NCI-H1092 treated with DMSO at 0.1 percent for 48 hours (cell line): ENCODE measurements around the gene PEAR1.

Experiments used
- DNase-seq: peaks from one replicate; lab custom pipeline; 2025; lab: John Stamatoyannopoulos, UW

Gene PEAR1

DNA sequence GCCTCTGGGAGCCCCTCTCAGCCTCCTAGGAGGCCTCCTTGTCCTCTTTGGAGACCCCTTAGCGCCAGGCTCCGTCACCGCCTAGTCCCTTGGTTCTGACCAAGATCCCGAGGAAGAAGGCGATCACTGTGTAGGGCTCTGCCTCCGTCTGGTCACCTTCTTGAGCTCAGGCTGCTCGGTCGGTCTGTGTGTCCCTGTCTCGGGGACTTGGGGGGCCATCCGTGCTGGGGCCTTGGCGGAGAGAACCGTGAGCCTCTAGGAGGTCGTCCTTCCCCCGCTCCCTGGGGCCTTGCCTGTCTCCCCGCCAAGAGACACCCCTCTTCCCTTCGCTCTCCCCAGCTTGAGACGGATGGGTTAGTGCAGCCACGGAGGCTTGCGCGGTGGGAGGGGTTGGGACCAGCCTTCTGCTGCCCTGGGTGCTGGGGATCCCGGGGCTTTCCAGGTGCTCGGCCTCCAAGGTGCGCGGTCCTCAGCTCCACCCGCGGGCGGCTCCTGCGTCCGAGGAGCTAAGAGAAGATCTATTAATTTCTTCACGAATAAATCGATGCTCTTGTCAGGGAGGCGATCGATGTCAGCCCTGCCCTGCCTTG, 33.9 kb upstream of the PEAR1 start:
- DNase-seq = peak; percentile 60

DNA sequence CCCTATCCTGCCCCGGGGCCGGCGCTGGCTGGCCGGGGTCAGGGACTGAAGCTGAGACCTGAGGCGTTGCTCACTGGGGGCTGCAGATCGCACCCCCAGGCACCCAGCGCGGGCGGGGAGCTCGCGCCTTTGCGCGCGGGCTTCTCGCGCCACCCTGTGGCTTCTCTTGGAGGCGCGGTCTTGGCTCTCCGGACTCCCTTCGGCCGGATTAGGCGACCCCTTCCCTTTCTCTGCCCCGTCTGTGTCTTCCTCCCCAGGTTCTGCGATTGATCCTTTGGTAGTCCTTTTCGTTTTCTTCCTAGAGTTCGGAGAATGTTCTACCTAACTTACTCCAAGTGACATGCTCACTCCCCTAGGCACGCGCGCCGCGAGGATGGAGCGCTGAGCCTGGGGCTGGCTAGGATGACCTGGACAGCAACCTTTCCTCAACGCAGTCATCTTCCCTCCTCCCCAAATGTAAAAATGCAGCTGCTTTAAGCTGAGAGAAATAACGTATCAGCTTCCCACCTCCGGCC, 33.3 kb upstream of the PEAR1 start:
- DNase-seq = peak; percentile 62

DNA sequence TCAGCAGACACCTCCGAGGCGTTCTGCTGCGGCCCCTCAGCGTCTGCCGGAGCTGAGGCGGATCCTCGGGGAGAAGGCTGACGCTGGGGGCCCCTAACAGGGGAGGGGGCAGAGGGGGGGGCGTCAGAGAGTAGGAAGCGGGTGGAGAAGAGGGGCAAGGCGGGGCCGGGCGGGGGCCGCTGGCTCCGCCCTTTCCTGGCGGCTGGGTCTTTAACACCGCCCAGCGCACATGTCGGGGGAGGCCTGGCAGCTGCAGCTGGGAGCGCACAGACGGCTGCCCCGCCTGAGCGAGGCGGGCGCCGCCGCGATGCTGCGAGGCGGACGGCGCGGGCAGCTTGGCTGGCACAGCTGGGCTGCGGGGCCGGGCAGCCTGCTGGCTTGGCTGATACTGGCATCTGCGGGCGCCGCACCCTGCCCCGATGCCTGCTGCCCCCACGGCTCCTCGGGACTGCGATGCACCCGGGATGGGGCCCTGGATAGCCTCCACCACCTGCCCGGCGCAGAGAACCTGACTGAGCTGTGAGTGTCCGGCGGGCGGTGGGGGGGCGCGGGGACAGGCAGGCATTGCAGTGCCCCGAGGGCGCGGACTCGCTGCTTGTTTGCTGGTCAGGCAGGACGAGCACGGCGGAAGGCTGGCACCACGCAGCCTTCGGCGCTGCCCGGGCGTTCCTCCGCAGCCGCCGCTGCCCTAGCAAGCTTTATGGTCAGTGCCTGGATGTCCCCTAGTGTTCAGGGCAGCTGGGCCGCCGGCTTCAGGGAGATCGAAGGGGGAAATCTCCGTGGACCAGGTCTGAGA, 32.7 kb upstream of the PEAR1 start, which contains the start of gene NTRK1:
TSS of gene NTRK1 (plus strand) at position 238 of the 796 bp plus-strand sequence. CDS start at position 308, 70 bp downstream.
- peak; percentile 60 for DNase-seq

DNA sequence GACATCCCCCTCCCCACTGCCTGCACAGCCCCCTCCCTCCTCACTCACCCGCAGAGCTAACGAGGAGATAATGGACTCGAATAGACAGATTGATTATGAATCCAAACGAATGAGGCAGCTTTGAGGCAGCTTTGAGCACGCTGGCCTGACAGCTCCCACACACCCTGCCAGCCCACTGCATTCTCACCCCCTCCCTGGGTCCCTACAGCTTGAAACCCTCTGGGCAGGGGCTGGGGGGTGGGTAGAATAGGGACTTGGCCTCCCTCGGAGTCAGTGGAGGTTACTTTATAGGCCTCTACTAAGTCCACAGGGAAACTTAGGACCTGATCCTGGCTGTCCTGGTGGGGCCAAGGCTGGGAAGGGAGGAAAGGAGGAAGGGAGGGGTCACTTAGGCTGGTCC, 30.9 kb upstream of the PEAR1 start:
- no peak for DNase-seq

DNA sequence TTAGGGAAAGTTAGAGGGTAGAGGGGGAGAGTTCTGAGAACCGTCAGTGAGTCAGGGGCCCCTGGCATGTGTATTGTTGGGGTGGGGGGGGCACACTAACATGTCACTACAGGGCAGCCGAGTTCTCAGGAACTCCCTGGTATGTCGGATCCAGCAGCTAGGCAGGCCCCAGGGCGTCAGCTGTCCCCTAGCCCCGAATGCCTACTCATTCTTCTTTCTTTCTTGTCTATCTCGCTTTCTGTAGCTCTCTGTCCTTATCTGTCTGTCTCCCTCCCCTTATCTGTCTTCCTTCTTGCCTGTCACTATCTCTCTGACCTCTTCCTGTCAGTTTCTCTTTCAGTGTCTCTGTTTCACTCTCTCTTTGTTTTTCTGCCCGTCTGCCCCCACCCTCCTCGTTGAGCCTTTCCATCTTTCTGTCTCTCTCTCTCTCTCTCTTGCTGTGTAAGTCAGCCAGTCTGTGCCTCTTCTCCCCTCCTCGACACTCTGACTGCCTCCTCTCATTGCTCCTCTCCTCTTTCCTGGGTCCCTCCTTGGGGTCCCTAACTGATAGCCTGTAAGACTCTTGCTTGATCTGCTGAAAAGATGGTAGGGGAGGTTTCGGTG, 30.4 kb upstream of the PEAR1 start:
- DNase-seq = no peak

DNA sequence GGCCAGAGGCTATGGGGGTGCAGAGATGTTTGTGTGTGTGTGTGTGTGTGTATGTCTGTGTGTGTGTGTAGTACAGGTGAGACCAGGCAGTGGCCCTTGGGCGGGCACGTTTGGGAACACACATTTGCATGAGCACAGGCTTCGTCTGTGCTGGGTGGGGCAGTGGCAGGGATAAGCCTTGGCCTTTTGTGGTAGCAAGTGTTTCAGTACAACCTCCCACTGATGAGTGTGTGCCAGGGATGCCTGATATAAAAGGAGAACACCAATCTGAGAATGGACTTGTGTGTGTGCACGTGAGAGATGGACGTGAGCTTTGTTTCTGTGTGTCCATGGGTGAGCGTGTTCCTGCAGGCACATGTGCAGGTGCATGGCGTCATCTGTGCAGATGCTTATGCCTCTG, 29.9 kb upstream of the PEAR1 start:
- DNase-seq = no peak

DNA sequence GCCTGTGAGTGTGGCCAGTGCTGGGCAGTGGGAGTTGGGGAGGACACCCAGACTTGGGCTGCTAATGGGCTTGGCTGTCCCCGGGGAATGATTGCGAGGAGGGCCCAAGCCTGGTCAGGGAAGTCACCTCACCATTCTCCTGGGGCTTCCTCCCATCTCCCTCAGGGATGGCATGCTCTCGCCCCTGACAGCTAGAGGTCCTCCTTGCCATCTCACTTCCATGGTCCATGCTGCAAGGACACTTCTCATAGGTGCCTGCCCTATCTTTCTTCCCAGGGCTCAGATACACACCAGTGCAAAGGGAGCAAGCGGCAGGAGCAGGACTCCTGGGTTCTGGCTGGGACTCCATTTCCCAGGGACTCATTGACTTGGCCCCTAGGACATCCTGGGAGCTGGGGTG, 28.7 kb upstream of the PEAR1 start:
- DNase-seq = no peak

DNA sequence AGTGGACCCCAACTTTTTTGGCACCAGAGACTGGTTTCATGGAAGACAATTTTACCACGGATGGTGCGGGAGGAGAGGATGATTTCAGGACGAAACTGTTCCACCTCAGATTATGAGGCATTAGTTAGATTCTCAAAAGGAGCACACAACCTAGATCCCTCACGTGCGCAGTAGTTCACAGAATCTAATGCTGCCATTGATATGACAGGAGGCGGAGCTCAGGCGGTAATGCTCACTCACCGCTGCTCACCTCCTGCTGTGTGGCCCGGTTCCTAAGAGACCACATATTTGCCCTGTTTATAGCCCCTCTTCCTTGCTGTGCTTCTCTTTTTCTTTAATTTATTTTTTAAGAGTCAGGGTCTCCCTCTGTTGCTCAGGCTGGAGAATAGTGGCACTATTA, 28.3 kb upstream of the PEAR1 start:
- DNase-seq = no peak

DNA sequence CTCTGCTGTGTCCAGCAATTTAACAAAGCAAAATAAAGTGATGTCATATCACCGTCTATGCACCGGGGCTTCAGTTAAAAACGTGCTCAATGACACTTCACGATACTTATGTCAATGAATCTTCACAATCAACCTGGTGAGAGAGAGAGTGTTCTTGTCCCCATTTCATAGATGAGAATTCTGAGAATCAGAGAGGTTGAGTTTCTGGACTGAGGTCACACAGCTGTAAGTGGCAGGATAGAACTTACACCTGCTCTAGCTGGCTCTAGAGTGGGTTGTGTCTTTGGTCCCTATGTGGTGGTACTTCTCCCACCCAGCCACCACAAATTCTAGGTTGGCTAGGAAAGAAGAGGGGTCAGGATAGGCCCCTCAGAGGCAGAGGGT, 27.7 kb upstream of the PEAR1 start:
- no peak for DNase-seq

DNA sequence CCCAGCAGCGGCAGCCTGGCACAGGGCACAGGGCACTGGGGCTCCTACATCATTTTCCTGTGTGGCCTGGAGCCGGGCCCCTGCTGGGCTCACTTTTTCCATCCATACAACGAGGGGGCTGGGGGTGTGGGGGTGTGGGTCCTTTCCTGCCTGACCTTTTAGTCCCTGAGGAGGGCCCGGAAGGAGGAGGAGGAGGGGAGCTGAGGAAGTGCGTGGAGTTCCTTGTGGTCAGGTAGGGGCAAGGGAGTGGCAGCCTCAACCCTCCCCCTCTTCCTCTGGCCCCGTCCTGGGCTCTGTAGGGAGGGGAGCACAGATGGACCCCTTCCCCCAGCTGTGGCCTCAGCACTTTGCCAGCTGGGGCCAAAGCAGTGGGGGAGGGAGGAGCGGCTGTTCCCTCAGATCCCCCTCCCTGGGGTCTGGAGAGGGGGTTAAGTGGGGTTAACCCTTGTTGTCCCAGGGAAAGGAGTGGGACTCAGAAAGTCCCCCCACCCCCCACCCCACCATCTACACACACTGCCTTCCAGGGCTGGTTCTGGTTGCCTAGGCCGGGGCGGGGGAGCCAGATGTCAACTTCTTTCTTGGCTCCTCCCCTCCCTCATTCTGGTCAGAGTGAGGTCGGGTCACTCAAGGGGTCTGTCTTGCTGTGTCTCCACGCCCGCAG, 27.1 kb upstream of the PEAR1 start:
- DNase-seq = no peak

DNA sequence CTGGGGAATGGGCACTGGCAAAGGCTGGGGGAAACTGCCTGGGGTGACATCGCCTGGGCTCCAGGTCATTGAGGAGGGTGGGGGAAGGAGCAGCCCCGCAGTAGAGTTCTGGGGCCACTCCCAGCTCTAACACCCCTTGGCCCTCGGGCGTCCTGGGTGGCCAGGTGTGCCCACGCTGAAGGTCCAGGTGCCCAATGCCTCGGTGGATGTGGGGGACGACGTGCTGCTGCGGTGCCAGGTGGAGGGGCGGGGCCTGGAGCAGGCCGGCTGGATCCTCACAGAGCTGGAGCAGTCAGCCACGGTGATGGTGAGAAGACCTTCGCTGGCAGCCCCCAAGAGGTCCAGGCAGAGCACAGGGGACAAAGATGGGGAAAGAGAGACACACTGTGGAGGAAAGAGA, 25.2 kb upstream of the PEAR1 start:
- DNase-seq = no peak

DNA sequence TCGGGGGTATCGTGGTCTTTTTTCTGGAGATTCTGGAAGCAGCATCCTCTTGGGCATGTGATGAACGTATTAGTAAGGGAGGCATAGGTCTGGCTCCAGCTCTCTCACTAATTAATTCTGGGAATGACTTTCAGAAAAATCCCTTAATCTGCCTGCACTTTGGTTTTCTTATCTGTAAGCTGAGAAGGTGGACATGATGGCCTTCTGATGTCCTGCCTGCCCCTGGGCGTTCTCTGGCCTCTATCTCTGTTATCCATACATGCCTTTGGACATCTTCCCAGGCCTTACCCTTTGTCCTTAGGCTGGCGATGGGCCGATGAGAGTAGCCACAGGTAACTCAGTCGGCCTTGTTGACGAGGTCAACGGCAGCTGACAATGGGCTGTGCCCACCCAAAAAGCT, 24.1 kb upstream of the PEAR1 start:
- DNase-seq = no peak

DNA sequence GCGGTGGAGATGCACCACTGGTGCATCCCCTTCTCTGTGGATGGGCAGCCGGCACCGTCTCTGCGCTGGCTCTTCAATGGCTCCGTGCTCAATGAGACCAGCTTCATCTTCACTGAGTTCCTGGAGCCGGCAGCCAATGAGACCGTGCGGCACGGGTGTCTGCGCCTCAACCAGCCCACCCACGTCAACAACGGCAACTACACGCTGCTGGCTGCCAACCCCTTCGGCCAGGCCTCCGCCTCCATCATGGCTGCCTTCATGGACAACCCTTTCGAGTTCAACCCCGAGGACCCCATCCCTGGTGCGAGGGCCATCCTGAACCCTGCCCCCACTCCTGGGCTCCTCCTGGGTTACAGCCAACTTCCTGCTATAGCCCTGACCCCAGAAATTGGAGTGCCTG, 19.9 kb upstream of the PEAR1 start:
- DNase-seq = no peak

DNA sequence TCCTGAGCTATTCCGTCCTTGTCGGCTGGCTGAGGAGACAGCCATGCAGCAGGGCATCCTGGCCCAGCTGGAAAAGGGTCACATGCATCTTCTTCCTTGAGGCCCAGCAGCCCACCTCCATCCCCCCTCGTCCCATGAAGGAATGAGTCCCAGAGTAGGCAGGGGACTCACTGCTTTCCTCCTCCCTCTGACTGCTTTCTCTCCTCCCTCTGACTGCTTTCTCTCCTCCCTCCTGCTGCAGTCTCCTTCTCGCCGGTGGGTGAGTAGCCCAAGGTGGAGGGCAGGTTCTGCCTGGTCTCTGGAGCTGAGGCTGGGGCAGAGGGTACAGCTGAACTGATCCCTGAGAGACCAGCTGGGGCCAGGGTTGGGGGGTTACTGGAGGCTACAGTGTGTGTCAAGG, 19.4 kb upstream of the PEAR1 start:
- no peak for DNase-seq

DNA sequence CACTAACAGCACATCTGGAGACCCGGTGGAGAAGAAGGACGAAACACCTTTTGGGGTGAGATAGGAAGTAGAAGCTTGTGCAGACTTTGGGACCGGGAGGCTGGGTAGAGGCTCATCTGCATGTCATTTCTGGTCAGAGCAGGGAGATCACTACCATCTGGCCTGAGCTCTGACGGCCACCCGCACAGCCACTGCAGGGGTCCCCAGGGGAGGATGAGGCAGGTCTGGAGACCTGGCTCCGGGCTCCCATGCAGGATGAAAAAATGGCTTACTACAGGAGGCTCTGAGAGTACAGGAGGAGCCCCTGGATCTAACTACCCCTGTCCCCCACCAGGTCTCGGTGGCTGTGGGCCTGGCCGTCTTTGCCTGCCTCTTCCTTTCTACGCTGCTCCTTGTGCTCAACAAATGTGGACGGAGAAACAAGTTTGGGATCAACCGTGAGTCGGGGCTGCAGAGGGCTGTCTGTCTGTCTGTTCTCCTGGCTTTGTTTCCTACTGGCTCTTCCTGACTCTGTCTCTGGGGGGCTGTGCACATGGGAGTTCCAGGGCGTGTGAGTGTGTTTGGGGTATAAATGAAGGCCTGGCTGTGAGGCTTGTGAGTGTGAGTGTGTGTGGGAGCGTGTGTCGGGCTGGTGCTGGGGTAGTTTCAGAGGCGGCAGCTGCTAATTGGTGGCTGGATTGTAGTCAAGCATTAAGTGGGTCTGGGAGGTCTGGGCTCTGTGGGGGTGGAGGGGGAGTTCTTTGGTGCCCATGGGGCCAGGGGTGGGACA, 18.8 kb upstream of the PEAR1 start:
- DNase-seq = no peak

DNA sequence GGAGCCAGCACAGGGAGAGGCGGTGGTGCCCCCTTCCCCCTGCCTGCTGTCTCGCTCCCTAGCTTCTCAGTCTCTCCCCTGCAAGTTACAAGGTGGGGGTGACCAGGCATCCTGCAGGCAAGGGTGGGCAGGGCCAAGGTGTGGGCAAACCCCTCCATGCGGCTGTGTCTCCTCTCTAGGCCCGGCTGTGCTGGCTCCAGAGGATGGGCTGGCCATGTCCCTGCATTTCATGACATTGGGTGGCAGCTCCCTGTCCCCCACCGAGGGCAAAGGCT, 18.2 kb upstream of the PEAR1 start:
- DNase-seq = no peak

DNA sequence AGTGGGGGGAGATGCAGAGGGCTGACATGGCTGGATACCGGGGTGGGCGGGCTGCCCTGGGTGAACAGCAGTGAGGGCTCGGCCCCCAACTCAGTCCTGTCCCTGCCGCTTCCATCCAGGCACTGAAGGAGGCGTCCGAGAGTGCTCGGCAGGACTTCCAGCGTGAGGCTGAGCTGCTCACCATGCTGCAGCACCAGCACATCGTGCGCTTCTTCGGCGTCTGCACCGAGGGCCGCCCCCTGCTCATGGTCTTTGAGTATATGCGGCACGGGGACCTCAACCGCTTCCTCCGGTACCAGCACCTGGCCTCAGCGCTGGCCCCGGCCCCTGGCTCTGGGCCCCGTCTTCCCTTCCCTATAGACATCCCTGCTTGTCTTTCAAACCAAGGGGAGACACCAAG, 17.2 kb upstream of the PEAR1 start:
- DNase-seq = no peak

DNA sequence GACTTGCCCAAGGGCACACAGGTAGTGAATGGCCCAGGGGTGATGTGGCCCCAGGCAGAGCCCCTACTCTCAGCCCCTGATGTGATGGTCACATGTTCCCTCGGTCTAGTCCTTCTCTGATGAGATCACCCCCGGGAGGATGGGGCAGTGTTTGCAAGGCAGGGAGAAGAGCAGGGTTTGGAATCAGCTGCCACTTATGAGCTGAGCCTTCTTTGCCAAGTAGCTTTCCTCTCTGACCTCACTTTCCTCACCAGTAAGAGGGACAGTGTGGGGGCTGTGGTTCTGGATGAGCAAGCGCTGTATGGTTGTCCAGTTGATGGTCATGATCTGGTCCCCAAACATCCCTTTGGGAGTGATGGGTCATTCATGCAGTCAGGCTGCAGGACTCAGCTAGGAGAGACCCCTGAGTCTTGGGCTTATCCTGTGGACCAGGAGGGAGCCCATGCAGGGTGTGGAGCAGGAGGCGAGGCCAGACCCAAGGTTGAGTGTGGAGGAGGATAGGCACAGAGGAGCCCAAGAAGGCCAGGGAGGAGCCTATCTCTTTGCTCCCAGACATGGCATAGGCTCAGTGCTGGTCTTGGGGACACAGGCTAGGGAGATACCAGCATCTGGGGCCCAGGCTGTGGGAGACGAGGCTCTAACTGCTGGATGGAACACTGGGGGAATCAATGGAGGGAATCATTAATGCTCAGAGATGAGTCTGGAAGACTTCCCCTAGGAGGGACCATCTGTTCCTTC, 15.9 kb upstream of the PEAR1 start:
- no peak for DNase-seq

DNA sequence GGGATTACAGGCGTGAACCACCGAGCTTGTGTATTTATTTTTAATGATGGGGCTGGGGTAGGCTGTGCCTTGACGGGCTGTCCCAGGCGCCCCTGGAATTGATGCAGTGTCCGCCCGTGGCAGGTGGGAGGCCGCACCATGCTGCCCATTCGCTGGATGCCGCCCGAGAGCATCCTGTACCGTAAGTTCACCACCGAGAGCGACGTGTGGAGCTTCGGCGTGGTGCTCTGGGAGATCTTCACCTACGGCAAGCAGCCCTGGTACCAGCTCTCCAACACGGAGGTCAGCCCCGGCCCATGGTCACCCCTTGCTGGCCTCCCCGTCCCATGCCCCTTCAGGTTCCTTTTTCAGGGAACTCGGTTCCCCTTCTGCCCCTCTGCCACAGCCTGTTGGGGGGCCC, 13.6 kb upstream of the PEAR1 start:
- DNase-seq = no peak

DNA sequence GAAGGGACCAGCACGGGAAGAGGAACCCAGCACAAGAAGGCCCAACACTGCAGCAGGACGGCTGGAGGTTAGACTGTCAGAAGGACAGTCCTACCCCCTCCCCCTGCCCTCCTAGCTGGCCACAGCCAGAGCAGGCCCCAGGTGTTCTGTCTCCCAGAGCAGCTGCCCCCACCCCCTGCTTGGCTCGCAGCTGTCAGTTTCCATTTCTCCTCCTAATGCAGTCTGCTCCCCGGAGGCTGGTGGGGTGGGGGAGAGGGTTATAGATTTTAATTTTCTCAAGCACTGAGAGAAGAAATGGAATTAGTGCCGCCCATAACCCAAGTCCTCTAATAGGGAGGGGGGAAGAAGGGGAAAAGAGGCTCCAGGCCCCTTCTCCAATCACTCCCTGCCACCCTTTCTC, 13.0 kb upstream of the PEAR1 start:
- DNase-seq = no peak

DNA sequence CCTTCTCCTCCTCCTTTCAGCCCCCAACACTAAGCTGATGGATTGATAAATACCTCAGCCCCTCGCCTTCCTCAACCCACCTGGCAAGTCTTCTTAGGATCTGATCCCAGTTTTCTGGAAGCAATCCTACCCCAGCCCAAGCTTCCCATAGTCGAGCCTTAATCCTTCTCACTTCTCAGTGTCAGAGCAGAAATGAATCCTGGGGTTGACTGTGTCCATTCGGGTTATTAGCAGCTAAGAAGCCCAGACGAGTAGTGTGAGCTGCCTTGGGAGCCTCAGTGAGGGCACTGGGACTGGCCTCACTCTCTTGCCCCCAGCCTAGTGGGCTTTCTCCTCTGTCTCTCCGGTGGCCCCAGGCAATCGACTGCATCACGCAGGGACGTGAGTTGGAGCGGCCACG, 12.4 kb upstream of the PEAR1 start:
- DNase-seq = no peak

DNA sequence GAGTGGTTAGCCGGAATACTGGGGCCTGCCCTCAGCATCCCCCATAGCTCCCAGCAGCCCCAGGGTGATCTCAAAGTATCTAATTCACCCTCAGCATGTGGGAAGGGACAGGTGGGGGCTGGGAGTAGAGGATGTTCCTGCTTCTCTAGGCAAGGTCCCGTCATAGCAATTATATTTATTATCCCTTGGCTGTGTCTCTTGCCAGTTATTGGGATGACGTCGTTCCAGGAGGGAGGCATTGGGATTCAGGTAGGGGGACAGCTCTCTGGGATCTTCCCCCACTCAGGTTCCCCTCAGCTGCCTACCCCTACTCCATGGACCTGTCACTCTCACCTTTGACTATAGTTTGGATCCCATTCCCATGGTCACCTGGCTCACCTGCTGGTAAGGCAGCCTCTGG, 11.9 kb upstream of the PEAR1 start:
- no peak for DNase-seq
